Measurements from ENCODE around the gene CDRT4. TPM values are rescaled to one million over a fixed set of nuclear protein-coding genes. Genes with fewer than 3 reads are reported as not detected.
"Not testable (repeated sequence)": the region's sequence is repeated elsewhere in the genome, so short reads cannot be mapped to it uniquely, and the experiment has no call there.

The CDRT4 gene
- total RNA-seq (2014; rRNA removed; shearing (Covaris generic)) = 0.80 and 1.9 TPM in 2 replicates

GRCh38 chr17:15467592-15467991 lies at the start of gene CDRT4:
Gene CDRT4 (minus strand): TSS chr17:15467621. CDS start chr17:15440238, 27,383 bp downstream.
- DNase-seq (ENCODE audit: low read depth) = no peak

DNA sequence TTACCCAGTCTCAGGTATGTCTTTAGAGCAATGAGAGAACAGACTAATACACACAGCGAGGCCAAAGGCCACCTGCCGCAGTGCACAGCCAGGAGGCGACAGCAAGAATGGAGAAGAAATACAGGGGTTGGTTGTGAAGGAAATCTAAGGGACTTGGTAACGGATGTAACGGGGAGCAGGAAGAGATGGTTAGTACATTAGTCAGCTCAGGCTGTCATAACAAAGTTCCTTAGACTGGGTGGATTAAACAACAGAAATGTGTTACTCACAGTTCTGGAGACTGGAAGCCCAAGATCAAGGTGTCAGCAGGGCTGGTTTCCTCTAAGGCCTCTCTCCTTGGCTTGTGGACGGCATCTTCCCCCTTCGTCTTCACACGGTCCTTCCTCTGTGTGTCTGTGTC lies 48.7 kb upstream of the CDRT4 start:
- DNase-seq (ENCODE audit: low read depth) = peak; percentile 39

DNA sequence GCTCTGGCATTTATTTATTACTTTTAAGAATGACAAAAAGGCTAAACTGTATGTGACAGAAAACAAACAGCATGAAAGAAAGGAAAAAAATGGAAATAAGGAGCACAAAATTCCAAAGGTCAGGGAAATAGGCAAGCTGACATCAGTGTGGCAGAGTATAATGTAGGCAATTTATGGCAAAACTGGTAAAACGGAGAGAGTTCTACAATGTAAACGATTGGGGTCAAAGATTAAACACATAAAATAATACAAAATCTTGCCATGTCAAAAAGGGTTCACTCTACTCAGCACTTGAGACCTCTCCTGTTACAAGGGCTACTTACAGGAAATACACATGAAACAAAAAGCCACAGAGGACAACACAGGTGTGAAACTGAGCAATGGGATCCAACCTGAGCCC lies 47.0 kb upstream of the CDRT4 start:
- no peak for DNase-seq (ENCODE audit: low read depth)

DNA sequence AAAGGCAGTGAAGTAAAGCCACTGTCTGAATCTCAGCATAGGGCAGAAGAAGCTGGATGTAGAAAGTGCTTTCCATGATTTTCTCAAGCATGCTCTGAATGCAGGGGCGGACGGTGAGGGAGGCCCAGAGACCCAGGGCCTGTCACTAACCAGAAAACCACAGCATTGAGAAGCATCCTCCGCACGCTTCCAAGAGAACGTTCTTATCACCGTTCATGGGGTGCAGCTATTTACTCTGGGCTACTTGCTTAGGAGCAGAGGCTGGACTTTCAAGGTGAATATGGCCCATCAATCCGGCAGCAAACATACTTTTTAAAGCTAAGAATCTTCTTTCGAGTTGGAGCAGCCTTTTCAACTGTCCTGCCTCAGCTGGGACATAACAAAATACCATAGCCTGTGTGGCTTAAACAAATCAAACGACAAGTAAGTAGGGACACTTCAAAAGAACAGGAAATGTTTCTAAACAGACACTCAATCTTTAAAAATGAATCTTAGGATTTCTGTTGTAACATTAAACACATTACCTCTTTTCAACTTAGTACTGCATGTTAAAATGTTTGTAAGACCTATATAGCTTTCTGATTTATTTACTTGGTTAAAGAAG lies 46.5 kb upstream of the CDRT4 start:
- DNase-seq (ENCODE audit: low read depth) = no peak

- DNase-seq (ENCODE audit: low read depth) = no peak
Measured at GRCh38 chr17:15513058-15513791, 45.8 kb upstream of the CDRT4 start.

DNA sequence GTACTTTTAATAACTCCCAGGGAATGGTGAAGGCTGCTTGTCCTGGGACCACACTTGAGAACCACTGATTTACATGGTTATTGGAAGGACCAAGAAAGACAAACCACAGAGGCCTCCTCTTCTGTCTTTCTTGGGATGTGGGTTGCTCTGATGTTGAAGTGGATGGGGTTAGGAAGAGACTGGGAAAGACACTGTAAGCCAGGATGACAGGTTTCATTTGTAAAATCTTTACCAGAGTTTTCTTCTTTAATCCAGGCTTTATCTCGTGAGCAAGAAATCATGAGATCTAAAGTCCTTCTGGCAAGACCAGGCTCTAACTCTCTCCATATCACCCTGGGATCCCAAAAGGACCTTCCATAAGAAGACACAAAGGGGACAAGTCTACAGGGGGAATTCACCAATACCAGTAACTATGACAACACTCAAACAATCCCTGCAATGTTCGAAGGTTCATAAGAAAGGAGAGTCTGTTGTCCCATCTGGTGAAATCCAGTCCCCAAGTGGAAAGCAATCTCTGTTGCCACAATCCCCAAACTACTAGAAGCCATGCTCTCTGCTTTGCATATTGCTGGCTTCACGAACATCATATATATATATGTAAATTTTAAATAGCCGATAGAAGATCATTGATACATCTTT lies 44.8 kb upstream of the CDRT4 start:
- DNase-seq (ENCODE audit: low read depth) = no peak

DNA sequence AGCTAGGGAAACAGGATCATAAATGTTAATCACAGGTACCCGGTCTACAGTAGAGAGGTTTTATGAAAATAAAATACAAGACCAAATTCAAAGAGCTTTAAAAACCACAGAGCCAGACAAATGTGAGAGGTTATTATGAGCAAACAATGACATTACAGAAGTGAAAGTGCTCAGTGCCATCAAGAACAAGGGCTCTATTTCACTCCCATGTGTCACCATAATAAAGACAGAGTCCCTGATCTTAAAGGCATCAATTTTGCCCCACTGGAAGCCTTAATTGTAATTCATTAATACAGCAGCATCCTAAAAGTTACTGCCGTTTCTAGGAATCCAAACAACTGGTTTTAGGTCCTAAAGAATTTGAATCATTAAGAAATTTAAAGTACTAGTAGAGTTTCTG lies 43.7 kb upstream of the CDRT4 start:
- DNase-seq (ENCODE audit: low read depth) = no peak

- peak; percentile 44 for DNase-seq (ENCODE audit: low read depth)
Measured at GRCh38 chr17:15510361-15510760, 42.9 kb upstream of the CDRT4 start.

GRCh38 chr17:15509095-15509494 lies 41.7 kb upstream of the CDRT4 start:
- DNase-seq (ENCODE audit: low read depth) = no peak

DNA sequence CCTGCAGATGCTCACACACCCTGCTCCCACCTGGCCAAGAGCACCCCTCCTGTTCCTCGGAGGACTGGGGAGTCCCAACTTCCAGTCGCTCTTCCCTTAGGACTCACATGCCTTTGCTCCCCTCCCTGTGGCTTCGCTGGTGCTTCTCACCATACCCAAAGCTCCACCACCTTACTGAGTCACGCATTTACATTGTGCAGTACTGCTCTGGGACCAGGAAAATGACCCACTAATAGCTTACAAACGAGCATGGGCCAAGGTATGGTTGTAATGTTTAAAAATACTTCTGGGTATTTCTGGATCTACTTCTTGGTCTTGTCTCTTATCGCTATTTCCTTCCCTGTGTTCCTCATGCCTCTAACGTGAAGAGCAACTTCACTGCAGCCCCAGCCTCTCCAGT lies 41.0 kb upstream of the CDRT4 start:
- DNase-seq (ENCODE audit: low read depth) = no peak

GRCh38 chr17:15507896-15508295 lies 40.5 kb upstream of the CDRT4 start:
- DNase-seq (ENCODE audit: low read depth) = no peak

GRCh38 chr17:15507001-15507400 lies 39.6 kb upstream of the CDRT4 start:
- no peak for DNase-seq (ENCODE audit: low read depth)

DNA sequence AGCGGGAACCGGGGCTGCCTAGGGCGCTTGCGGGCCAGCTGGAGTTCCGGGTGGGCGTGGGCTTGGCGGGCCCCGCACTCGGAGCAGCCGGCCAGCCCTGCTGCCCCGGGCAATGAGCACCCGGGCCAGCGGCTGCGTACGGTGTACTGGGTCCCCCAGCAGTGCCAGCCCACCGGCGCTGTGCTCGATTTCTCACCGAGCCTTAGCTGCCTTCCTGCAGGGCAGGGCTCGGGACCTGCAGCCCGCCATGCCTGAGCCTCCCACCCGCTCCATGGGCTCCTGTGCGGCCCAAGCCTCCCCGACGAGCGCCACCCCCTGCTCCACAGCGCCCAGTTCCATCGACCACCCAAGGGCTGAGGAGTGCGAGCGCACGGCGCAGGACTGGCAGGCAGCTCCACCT lies 38.3 kb upstream of the CDRT4 start:
- DNase-seq (ENCODE audit: low read depth) = not testable (repeated sequence)

DNA sequence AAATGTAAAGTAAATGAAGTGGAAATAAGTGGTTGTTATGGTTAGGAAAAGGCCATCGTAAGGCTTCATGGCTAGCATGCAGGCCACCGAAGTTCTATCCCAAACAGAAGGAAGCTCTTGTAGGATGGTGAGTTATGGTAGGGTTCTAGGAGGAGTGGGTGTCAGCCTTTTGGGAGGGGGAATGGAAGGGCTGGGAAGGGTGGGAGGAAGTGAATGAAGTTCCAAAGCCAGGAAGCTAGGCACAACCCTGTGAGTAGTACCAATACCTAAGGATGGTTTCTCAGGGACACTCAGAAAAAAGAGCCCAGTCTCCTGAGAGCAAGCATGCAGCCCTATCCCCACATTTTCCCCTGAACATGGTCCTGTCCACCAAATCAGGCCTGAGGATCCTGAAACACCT lies 36.3 kb upstream of the CDRT4 start:
- no peak for DNase-seq (ENCODE audit: low read depth)

DNA sequence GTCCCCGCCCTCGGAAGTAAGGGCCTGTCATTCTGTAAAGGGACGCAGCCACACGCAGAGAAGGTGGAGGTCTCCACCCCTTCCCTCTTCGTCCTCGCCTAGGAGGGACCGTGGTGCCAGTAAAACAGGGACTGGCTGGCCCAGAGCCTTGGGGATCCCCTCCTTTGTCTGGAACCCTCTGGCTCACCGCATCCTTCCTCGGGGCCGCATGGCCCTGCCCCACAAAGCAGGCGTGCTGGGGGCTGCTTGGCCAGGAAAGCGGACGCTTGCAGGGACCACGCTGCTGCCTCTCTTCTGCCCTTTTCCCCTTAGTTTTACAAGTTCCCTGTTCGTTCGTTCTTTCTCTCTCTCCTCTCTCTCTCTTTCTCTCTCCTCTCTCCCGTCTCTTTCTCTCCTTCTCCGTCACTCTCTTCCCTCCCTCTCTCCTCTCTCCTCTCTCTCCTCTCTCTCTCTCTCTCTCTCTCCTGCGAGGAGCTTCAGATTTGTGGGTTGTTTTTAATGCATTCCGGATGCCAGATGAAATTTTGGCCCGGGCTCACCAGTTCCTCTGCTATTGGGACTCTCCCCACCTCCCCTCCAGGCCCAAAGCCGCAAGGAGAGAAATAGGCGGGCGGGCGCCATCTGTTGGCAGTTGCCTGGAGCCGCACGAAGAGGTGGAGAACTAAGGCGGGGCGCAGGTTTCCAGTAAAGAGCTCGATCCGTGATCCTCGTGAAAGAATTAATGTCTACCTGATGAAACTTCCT lies 35.1 kb upstream of the CDRT4 start:
- DNase-seq (ENCODE audit: low read depth) = peak; percentile 81

DNA sequence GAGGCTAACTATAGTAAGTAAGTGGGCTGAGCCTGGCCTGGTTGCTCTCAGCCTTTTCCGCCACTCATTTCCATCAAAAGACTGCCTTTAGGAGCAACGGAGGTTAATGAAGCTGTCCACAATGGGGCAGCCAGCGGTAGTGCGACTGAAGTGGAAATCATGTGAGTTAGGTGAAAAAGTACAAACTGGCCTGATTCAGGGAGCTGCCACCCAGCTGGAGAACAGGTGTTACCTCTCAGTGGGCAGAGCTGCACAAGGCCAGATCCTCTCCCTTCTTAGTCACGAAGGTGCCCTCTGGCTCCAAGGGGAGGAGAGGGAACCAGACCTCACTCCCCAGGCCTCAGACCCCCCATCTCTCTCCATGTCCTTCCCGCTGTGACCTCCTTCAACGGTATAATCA lies 34.4 kb upstream of the CDRT4 start:
- no peak for DNase-seq (ENCODE audit: low read depth)

DNA sequence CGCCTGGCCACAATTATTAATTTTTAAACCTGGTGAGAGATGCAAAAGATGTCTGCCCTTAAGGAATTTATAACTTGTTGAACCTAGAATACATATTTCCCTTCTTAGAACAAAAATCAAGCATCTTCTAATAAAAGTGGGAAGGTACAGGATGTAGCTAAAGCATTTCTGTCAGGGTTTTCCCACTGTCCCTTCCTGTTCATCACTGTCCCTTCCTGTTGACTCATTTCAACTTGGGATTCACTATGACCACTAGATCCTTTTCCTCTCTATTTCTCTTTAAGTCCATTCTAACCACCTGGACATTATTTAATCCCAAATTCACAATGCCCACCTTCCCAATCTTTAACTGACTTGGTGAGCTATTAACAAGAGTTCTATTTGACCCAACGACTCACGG lies 33.9 kb upstream of the CDRT4 start:
- no peak for DNase-seq (ENCODE audit: low read depth)

GRCh38 chr17:15498107-15498506 lies 30.7 kb upstream of the CDRT4 start:
- peak; percentile 21 for DNase-seq (ENCODE audit: low read depth)

- DNase-seq (ENCODE audit: low read depth) = no peak
Measured at GRCh38 chr17:15496735-15497670, 29.6 kb upstream of the CDRT4 start.

DNA sequence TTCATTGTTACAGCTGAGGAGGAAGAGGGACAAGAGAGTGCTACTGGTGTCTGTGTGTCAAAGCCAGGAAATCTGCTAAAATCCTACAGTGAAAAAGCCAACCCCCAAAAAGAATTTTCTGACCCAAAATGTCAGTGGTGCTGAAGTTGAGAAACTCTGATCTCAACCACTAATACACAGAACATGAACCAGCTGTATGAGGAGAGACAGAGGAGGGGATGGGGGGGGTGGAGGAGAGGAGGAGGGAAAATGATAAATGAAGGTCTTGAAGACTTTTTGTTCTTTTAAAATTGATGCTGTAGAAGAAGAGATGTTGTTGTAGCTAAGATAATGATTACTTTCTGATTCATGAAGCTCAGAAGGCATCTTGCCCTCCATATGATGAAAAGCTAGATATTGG lies 27.4 kb upstream of the CDRT4 start:
- no peak for DNase-seq (ENCODE audit: low read depth)

GRCh38 chr17:15493693-15494035 lies 26.2 kb upstream of the CDRT4 start:
- no peak for DNase-seq (ENCODE audit: low read depth)

All from Daoy (cell line).